Tibial nerve (tissue), 4 donors: ENCODE data around the gene ZMYND8. TPM values are rescaled to one million over a fixed set of nuclear protein-coding genes. Genes with fewer than 3 reads are reported as not detected.

Experiments
- DNase-seq, 2 donors: peaks; one replicate each; pipeline ENCODE4 v3.0.0-alpha.2; 2019; ENCODE audit warnings: low spot score in 2 of 2
- H3K27ac ChIP-seq, 4 donors: fragments of 200-600 bp; sonication (generic) in 3 of 4; one replicate each; pipeline ENCODE4 v1.5.1; 2017 to 2019; ENCODE audit warnings: mild to moderate bottlenecking in 1 of 4
- H3K27me3 ChIP-seq, 2 donors: fragments of 200-600 bp; sonication (generic) in 1 of 2; one replicate each; pipeline versions ENCODE4 v1.5.1 to v1.6.0; 2017 to 2019
- H3K36me3 ChIP-seq, 3 donors: fragments of 200-600 bp; sonication (generic); one replicate each; pipeline ENCODE4 v1.5.1; 2018 to 2019
- H3K4me1 ChIP-seq, 4 donors: fragments of 200-600 bp; sonication (generic) in 3 of 4; one replicate each; pipeline ENCODE4 v1.5.1; 2017 to 2019
- H3K4me3 ChIP-seq, 4 donors: fragments of 200-600 bp; sonication (generic) in 3 of 4; one replicate each; pipeline ENCODE4 v1.5.1; 2017 to 2019; ENCODE audit warnings: mild to moderate bottlenecking in 1 of 4, moderate library complexity in 1 of 4
- H3K9me3 ChIP-seq, 4 donors: fragments of 200-600 bp; sonication (generic) in 3 of 4; one replicate each; pipeline ENCODE4 v1.5.1; 2017 to 2019
- EP300 ChIP-seq, 2 donors: sonication (generic); formaldehyde crosslinking; IDR thresholded peaks; one replicate each; pipeline ENCODE4 v1.6.1; 2017; ENCODE audit warnings: antibody characterized with exemption in 2 of 2, mild to moderate bottlenecking in 1 of 2
- POLR2A ChIP-seq, 2 donors: fragments of 450-650 bp; IDR thresholded peaks; one replicate each; pipeline ENCODE4 v1.6.1; 2017; ENCODE audit warnings: antibody characterized with exemption in 2 of 2, mild to moderate bottlenecking in 2 of 2, moderate library complexity in 2 of 2
- WGBS, 2 donors: methylation state at CpG; one replicate each; pipeline ENCODE4 v1.1.5; 2018; 5-methylcytosine and 5-hydroxymethylcytosine counted together
- total RNA-seq, 4 donors: library from RNA; depleted of rRNA; stranded (reverse); fragments of >200 nt; gene quantifications; one replicate each; pipeline ENCODE4 v1.1.0, GENCODE V29; 2016
- TF ChIP-seq, protein P1 (sequence below), 5 experiments: fragments of 200-600 bp in 3 of 5; fragments of 450-650 bp in 2 of 5; sonication (generic) in 3 of 5; IDR thresholded peaks; one replicate each; pipeline ENCODE4 v1.5.1; 2016 to 2019; ENCODE audit warnings: antibody characterized with exemption in 5 of 5, mild to moderate bottlenecking in 3 of 5, moderate library complexity in 2 of 5

Gene ZMYND8
- total RNA-seq, 4 donors from 2014 or later, result 45.3 to 69.9 (median 49.8) TPM

DNA sequence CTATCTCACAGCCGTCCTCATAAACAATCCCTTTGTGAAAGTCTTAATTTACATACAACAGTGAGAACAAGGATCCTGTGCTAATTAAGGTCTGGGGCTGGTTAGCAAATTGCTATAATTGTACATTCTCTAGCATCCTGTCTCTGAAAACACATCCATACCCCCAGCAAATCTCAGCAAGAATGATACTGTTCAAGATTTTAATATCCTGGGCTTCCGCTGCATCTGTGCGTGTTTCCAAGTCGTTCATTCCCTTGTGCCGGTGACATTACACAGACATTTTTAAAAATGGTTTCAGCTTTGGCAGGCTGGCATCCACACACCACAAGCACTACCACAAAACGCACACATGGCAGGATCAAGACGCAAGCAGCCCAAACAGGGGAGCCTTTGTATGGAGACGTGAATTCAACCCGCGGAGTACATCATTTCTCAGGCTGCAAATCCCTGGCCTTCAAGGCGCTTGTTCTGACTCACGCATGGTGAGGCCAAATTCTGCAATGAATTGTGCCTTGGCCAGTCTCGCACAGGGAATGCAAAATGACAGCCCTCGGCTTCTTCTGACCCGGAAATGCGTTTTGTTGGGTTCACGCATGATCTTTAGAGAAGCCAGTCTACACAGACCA is 20.3 kb downstream of the ZMYND8 start:
- 34 to 68% methylated on average over 16 to 17 of the region's 17 CpGs for WGBS, 2 donors
- DNase-seq, result no peak
- H3K27ac ChIP-seq, result peak overlapping the region; percentile 72 to 94 (median 83)
- peak overlapping the region in 1 of 4 donors; percentile 3 for H3K4me3 ChIP-seq
- H3K27me3 ChIP-seq, result no peaks in the 10 kb centered on the region
- peaks cover 0 to 84% (median 44%) of the 10 kb centered on the region in 4 donors for H3K4me1 ChIP-seq
- H3K9me3 ChIP-seq, result no peaks in the 10 kb centered on the region
- peaks cover 0 to 6% (median 0%) of the 10 kb centered on the region in 3 donors for H3K36me3 ChIP-seq
- TF ChIP-seq POLR2A (IDR thresholded peaks at IDR 0.05) (peak in 1 of 2 donors; percentile 34), EP300 (IDR thresholded peaks at IDR 0.05) (peak; percentile 56 to 89)
- TF ChIP-seq, protein P1, sequence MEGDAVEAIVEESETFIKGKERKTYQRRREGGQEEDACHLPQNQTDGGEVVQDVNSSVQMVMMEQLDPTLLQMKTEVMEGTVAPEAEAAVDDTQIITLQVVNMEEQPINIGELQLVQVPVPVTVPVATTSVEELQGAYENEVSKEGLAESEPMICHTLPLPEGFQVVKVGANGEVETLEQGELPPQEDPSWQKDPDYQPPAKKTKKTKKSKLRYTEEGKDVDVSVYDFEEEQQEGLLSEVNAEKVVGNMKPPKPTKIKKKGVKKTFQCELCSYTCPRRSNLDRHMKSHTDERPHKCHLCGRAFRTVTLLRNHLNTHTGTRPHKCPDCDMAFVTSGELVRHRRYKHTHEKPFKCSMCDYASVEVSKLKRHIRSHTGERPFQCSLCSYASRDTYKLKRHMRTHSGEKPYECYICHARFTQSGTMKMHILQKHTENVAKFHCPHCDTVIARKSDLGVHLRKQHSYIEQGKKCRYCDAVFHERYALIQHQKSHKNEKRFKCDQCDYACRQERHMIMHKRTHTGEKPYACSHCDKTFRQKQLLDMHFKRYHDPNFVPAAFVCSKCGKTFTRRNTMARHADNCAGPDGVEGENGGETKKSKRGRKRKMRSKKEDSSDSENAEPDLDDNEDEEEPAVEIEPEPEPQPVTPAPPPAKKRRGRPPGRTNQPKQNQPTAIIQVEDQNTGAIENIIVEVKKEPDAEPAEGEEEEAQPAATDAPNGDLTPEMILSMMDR (IDR thresholded peaks at IDR 0.05), result no peak

DNA sequence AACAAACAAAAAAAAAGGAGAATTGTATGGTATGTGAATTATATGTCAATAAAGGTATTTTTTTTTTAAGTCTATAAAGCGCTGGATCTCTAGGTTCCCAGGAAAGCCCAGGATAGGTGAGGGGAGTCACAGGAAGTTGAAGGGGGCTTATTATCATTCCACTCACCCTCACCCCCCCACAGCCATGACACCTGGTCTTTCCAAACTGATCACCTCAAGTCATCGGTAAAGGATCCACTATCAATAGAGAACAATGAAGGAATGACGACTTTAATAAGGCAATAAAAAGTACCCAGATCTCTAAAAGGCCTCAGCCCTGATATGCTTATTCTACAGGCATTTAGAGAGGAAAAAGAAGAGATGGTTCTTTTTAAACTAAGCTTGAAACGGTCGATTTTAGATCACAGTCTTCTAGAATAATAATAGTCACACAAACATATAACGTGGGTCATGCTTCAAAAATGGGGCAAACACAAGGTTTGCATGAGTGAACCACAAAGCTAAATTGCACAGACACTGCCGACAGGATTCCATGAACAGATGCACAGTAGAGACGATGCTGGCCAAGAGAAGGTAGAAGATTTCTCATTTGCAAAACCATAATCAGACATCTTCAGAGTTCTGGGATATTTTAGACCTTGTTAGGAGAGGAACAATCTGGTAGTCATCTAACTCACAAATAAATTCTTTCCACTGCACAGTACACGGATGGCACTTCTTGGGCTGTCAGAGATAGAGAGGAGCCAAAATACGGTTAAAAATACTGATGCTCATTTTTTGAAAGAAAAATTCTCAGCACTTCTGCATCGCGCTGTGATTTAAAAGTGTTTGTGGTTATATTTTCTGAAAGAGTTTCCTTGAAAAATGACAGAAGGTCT is 21.0 kb downstream of the ZMYND8 start:
- WGBS, 2 donors, result 50 to 60% methylated on average over 12 of the region's 12 CpGs
- Histone ChIP-seq H3K4me3 (peak overlapping the region in 1 of 4 donors; percentile 3), H3K27me3 (no peaks in the 10 kb centered on the region), H3K27ac (peak overlapping the region; percentile 72 to 94 (median 83)), H3K4me1 (peaks cover 0 to 83% (median 48%) of the 10 kb centered on the region in 4 donors), H3K9me3 (no peaks in the 10 kb centered on the region), H3K36me3 (peaks cover 0 to 6% (median 0%) of the 10 kb centered on the region in 3 donors)
- TF ChIP-seq EP300 (IDR thresholded peaks at IDR 0.05), result no peak
- TF ChIP-seq POLR2A (IDR thresholded peaks at IDR 0.05), result no peak
- TF ChIP-seq, protein P1 (IDR thresholded peaks at IDR 0.05), result no peak
- no peak for DNase-seq

DNA sequence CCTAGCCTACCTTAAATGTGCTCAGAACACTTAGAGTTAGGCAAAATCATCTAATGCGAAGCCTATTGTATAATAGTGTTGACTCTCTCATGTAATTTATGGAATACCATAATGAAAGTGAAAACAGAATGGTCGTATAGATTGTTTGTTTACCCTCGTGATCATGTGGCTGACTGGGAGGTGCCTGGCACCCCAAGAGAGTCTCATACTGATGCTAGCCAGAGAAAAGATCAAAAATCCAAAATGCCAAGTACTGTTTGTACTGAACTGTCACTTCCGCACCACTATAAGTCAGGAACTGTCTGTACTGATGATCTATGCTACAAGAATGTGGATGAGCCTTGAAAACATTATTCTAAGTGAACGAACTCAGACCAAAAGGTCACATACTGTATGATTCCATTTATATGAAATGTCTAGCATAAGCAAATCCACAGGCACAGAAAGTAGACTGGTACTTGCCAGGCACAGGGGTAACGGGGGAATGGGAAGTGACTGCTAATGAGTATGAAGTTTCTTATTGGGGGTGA is 22.4 kb downstream of the ZMYND8 start:
- peaks cover 0 to 92% (median 49%) of the 10 kb centered on the region in 4 donors for H3K4me1 ChIP-seq
- TF ChIP-seq, protein P1 (IDR thresholded peaks at IDR 0.05), result peak in 1 of 5 experiments; percentile 7
- TF ChIP-seq POLR2A (IDR thresholded peaks at IDR 0.05) (no peak), EP300 (IDR thresholded peaks at IDR 0.05) (peak; percentile 99)
- no peaks in the 10 kb centered on the region for H3K9me3 ChIP-seq
- DNase-seq, result no peak
- WGBS, 2 donors, result 15% methylated on average over 6 of the region's 6 CpGs
- no peaks in the 10 kb centered on the region for H3K27me3 ChIP-seq
- H3K36me3 ChIP-seq, result peaks cover 0 to 6% (median 0%) of the 10 kb centered on the region in 3 donors
- H3K27ac ChIP-seq, result peak overlapping the region; percentile 72 to 94 (median 83)
- peak overlapping the region in 2 of 4 donors; percentile 16 to 18 for H3K4me3 ChIP-seq

DNA sequence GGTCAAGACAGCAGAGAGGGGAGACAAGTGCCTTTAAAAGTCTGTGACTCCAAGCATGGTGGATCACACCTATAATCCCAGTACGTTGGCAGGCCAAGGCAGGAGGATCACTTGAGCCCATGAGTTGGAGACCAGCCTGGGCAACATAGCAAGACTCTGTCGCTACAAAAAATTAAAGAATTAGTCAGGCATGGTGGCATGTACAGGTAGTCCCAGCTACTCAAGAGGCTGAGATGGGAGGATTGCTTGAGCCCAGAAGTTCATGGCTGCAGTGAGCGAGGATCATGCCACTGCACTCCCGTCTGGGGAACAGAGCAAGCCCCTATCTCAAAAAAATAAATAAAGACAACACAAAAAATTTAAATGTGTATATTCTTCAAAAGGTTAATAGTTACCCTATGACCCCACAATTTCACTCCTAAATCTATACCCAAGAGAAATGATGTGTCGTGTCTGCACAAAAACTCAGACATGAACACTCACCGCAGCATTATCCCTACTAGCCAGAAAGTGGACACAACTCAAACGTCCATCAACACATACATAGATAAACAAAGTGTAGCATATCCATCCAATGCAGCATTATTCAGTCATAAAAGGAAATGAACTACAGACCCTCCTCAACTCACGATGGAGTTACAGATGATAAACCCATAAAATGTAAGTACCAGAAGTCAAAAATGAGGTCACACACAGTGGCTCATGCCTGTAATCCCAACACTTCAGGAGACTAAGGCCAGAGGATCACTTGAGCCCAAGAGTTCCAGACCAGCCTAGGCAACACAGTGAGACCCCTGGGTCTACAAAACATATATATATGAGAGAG is 23.9 kb downstream of the ZMYND8 start:
- no peaks in the 10 kb centered on the region for H3K36me3 ChIP-seq
- no peak overlapping the region for H3K4me3 ChIP-seq
- DNase-seq, result no peak
- no peaks in the 10 kb centered on the region for H3K9me3 ChIP-seq
- 85% methylated on average over 8 of the region's 8 CpGs for WGBS, 2 donors
- H3K4me1 ChIP-seq, result peaks cover 0 to 92% (median 50%) of the 10 kb centered on the region in 4 donors
- no peaks in the 10 kb centered on the region for H3K27me3 ChIP-seq
- H3K27ac ChIP-seq, result peak overlapping the region; percentile 26 to 94 (median 83)
- TF ChIP-seq POLR2A (IDR thresholded peaks at IDR 0.05) (no peak), EP300 (IDR thresholded peaks at IDR 0.05) (no peak)
- TF ChIP-seq, protein P1 (IDR thresholded peaks at IDR 0.05), result no peak
